Ishikawa (cell line): Measurements from ENCODE around the gene UGGT1.

Experiments
- CEBPB ChIP-seq: IDR thresholded peaks from 2 replicates; pipeline ENCODE4 v1.6.1; 2012
- CREB1 ChIP-seq: IDR thresholded peaks from 2 replicates; pipeline ENCODE4 v1.6.1; 2012; ENCODE audit warnings: low read depth
- EGR1 ChIP-seq: IDR thresholded peaks from 2 replicates; pipeline ENCODE4 v1.6.1; 2012
- EP300 ChIP-seq: IDR thresholded peaks from 2 replicates; pipeline ENCODE4 v1.6.1; 2012; ENCODE audit warnings: borderline replicate concordance
- FOXM1 ChIP-seq: IDR thresholded peaks from 2 replicates; pipeline ENCODE4 v1.6.1; 2012; ENCODE audit warnings: low read depth, borderline replicate concordance
- MAX ChIP-seq: IDR thresholded peaks from 2 replicates; pipeline ENCODE4 v1.6.1; 2012
- NFIC ChIP-seq: IDR thresholded peaks from 2 replicates; pipeline ENCODE4 v1.6.1; 2012
- RAD21 ChIP-seq: IDR thresholded peaks from 2 replicates; pipeline ENCODE4 v1.6.1; 2012; ENCODE audit warnings: low read depth
- REST ChIP-seq: IDR thresholded peaks from 2 replicates; pipeline ENCODE4 v1.6.1; 2012; ENCODE audit warnings: low read depth, mild to moderate bottlenecking
- TAF1 ChIP-seq: IDR thresholded peaks from 2 replicates; pipeline ENCODE4 v1.6.1; 2012; ENCODE audit warnings: low read depth, mild to moderate bottlenecking
- TCF12 ChIP-seq: IDR thresholded peaks from 2 replicates; pipeline ENCODE4 v1.6.1; 2012; ENCODE audit warnings: low read depth
- TEAD4 ChIP-seq: IDR thresholded peaks from 2 replicates; pipeline ENCODE4 v1.6.1; 2012
- USF1 ChIP-seq: IDR thresholded peaks from 2 replicates; pipeline ENCODE4 v1.6.1; 2012
- YY1 ChIP-seq: IDR thresholded peaks from 2 replicates; pipeline ENCODE4 v1.6.1; 2012; ENCODE audit warnings: low read depth
- ZBTB7A ChIP-seq: IDR thresholded peaks from 2 replicates; pipeline ENCODE4 v1.6.1; 2012; ENCODE audit warnings: low read depth

UGGT1 gene

GRCh38 chr2:128093762-128094161 is 2.8 kb downstream of the UGGT1 start:
- TF ChIP-seq MAX (no peak), EGR1 (no peak), RAD21 (no peak), EP300 (no peak), TCF12 (no peak), REST (no peak), USF1 (no peak), NFIC (no peak), CREB1 (no peak), TAF1 (no peak), FOXM1 (no peak), CEBPB (no peak), TEAD4 (no peak), YY1 (no peak), ZBTB7A (no peak)

GRCh38 chr2:128095201-128095600 is 4.2 kb downstream of the UGGT1 start:
- no peak for TF ChIP-seq USF1
- TF ChIP-seq TAF1, result no peak
- TF ChIP-seq ZBTB7A, result no peak
- TF ChIP-seq YY1, result no peak
- no peak for TF ChIP-seq TCF12
- TF ChIP-seq EGR1, result no peak
- TF ChIP-seq RAD21, result no peak
- no peak for TF ChIP-seq CEBPB
- TF ChIP-seq MAX, result no peak
- TF ChIP-seq REST, result no peak
- no peak for TF ChIP-seq NFIC
- TF ChIP-seq EP300, result no peak
- no peak for TF ChIP-seq CREB1
- no peak for TF ChIP-seq FOXM1
- no peak for TF ChIP-seq TEAD4

GRCh38 chr2:128103407-128103806 is 12.4 kb downstream of the UGGT1 start:
- no peak for TF ChIP-seq TAF1
- no peak for TF ChIP-seq USF1
- TF ChIP-seq EP300, result no peak
- TF ChIP-seq EGR1, result no peak
- TF ChIP-seq ZBTB7A, result no peak
- no peak for TF ChIP-seq CREB1

- TF ChIP-seq CREB1 (no peak), YY1 (no peak), EGR1 (no peak), ZBTB7A (no peak), TCF12 (no peak), USF1 (no peak), FOXM1 (no peak), TAF1 (no peak), REST (no peak), CEBPB (no peak), TEAD4 (no peak), MAX (no peak), NFIC (no peak), EP300 (no peak), RAD21 (no peak)
Measured at GRCh38 chr2:128105072-128105471, 14.1 kb downstream of the UGGT1 start.
